H1 (cell line): ENCODE data around the gene ITLN1. TPM values are rescaled to one million over a fixed set of nuclear protein-coding genes. Genes with fewer than 3 reads are reported as not detected.

Experiments
- CTCF ChIA-PET: fragments of 300-600 bp; sonication (Branson Sonifier 250); formaldehyde crosslinking; loops from one replicate; lab custom pipeline; 2021; ENCODE audit not compliant: partially characterized antibody; lab: Charles Lee
- POLR2A ChIA-PET: fragments of 300-600 bp; sonication (Branson Sonifier 250); formaldehyde crosslinking; loops from one replicate; lab custom pipeline; 2021; ENCODE audit warnings: inconsistent platforms; ENCODE audit not compliant: partially characterized antibody; lab: Charles Lee
- DNase-seq, 2 experiments: peaks; one replicate each; pipeline versions ENCODE4 v3.0.0 to v3.0.0-alpha.2; 2010 to 2022; ENCODE audit warnings: low spot score in 2 of 2, low read depth in 1 of 2, mixed read lengths in 1 of 2
- FAIRE-seq: peaks from 2 replicates; lab custom pipeline; 2011; peaks lifted over from hg19 to GRCh38; lab: Jason Lieb, UNC
- H2AFZ ChIP-seq: 2 replicates; pipeline ENCODE4 v1.8.1; 2012; ENCODE audit warnings: low read length, inconsistent platforms
- H2AK5ac ChIP-seq: 2 replicates; pipeline ENCODE4 v1.6.1; 2013; ENCODE audit warnings: low read depth, low read length
- H2BK120ac ChIP-seq: replicated peaks from 2 replicates; pipeline ENCODE3; 2013; ENCODE audit warnings: low read depth, low read length, inconsistent platforms
- H2BK12ac ChIP-seq: 2 replicates; pipeline ENCODE4 v1.6.1; 2013; ENCODE audit warnings: low read depth, low read length
- H2BK15ac ChIP-seq: 2 replicates; pipeline ENCODE4 v1.6.1; 2013; ENCODE audit warnings: low read length
- H2BK20ac ChIP-seq: 2 replicates; pipeline ENCODE4 v1.6.1; 2013; ENCODE audit warnings: low read length
- H2BK5ac ChIP-seq: 2 replicates; pipeline ENCODE4 v1.6.1; 2013; ENCODE audit warnings: low read depth, low read length
- H3K14ac ChIP-seq: 2 replicates; pipeline ENCODE4 v1.6.1; 2013; ENCODE audit warnings: inconsistent platforms; ENCODE audit not compliant: insufficient read length
- H3K18ac ChIP-seq: 2 replicates; pipeline ENCODE4 v1.6.1; 2013; ENCODE audit warnings: low read length; ENCODE audit errors: extremely low read depth
- H3K23ac ChIP-seq: 2 replicates; pipeline ENCODE4 v1.6.1; 2013; ENCODE audit warnings: inconsistent platforms; ENCODE audit not compliant: insufficient read length
- H3K23me2 ChIP-seq: 2 replicates; pipeline ENCODE4 v1.6.1; 2013; ENCODE audit warnings: low read depth, low read length
- H3K27ac ChIP-seq: 2 replicates; pipeline ENCODE4 v1.6.1; 2011; ENCODE audit warnings: low read depth, low read length, inconsistent platforms
- H3K27me3 ChIP-seq, 4 experiments: replicated peaks in 1 of 4; 1 replicate in 1 of 4; 2 replicates in 3 of 4; pipeline versions ENCODE4 v1.6.1 to v1.8.1; 2011 to 2013; ENCODE audit warnings: low read length in 3 of 4, mild to moderate bottlenecking in 3 of 4, inconsistent platforms in 2 of 4, mixed read lengths in 2 of 4, moderate library complexity in 1 of 4; ENCODE audit not compliant: control insufficient read depth in 3 of 4, insufficient read depth in 3 of 4; ENCODE audit errors: extremely low read depth in 1 of 4
- H3K36me3 ChIP-seq, 4 experiments: 2 replicates each; pipeline versions ENCODE4 v1.6.1 to v1.8.1; 2011 to 2013; ENCODE audit warnings: mild to moderate bottlenecking in 4 of 4, low read length in 3 of 4, moderate library complexity in 2 of 4, control low read depth in 1 of 4, inconsistent platforms in 1 of 4; ENCODE audit not compliant: insufficient read depth in 4 of 4, control insufficient read depth in 2 of 4
- H3K4ac ChIP-seq: replicated peaks from 2 replicates; pipeline ENCODE3; 2013; ENCODE audit warnings: low read length, low read depth, mixed read lengths, inconsistent platforms; ENCODE audit not compliant: insufficient read length
- H3K4me1 ChIP-seq, 4 experiments: replicated peaks in 1 of 4; 1 replicate in 1 of 4; 2 replicates in 3 of 4; pipeline versions ENCODE4 v1.6.1 to v1.8.1; 2011 to 2013; ENCODE audit warnings: low read length in 3 of 4, inconsistent platforms in 2 of 4, mixed read lengths in 1 of 4; ENCODE audit not compliant: insufficient read depth in 4 of 4, control insufficient read depth in 3 of 4
- H3K4me2 ChIP-seq, 2 experiments: 2 replicates each; pipeline versions ENCODE4 v1.6.1 to v1.8.1; 2011 to 2013; ENCODE audit warnings: low read depth in 2 of 2, low read length in 2 of 2, control low read depth in 1 of 2, inconsistent platforms in 1 of 2, mild to moderate bottlenecking in 1 of 2; ENCODE audit not compliant: insufficient read depth in 1 of 2
- H3K4me3 ChIP-seq, 4 experiments: fragments of 200-600, 300-600 bp in 1 of 4; sonication (generic), shearing (Covaris generic), sonication (Bioruptor Twin) in 1 of 4; 2 replicates each; pipeline versions ENCODE4 v1.5.1 to v1.8.1; 2011 to 2016; ENCODE audit warnings: low read length in 4 of 4, low read depth in 3 of 4, control low read depth in 2 of 4, inconsistent platforms in 2 of 4, mild to moderate bottlenecking in 2 of 4, mixed read lengths in 1 of 4, moderate library complexity in 1 of 4; ENCODE audit not compliant: insufficient read depth in 2 of 4; ENCODE audit errors: extremely low read depth in 1 of 4
- H3K56ac ChIP-seq: replicated peaks from 2 replicates; pipeline ENCODE3; 2013; ENCODE audit warnings: low read depth, mild to moderate bottlenecking, mixed read lengths, low read length, inconsistent platforms; ENCODE audit not compliant: insufficient read length
- H3K79me1 ChIP-seq: 2 replicates; pipeline ENCODE4 v1.6.1; 2013; ENCODE audit warnings: low read depth, low read length, control low read depth
- H3K79me2 ChIP-seq, 2 experiments: 2 replicates each; pipeline versions ENCODE4 v1.6.1 to v1.8.1; 2012 to 2013; ENCODE audit warnings: low read length in 2 of 2, mild to moderate bottlenecking in 2 of 2, inconsistent platforms in 1 of 2; ENCODE audit not compliant: insufficient read depth in 2 of 2, control insufficient read depth in 1 of 2
- H3K9ac ChIP-seq, 4 experiments: replicated peaks in 1 of 4; 1 replicate in 1 of 4; 2 replicates in 3 of 4; pipeline versions ENCODE4 v1.6.1 to v1.8.1; 2011 to 2013; ENCODE audit warnings: low read depth in 3 of 4, low read length in 3 of 4, control low read depth in 2 of 4, mild to moderate bottlenecking in 2 of 4, moderate library complexity in 2 of 4, inconsistent platforms in 1 of 4; ENCODE audit errors: extremely low read depth in 1 of 4
- H3K9me3 ChIP-seq, 2 experiments: 2 replicates each; pipeline versions ENCODE4 v1.6.1 to v1.8.1; 2012 to 2013; ENCODE audit warnings: mild to moderate bottlenecking in 2 of 2, moderate library complexity in 2 of 2, control low read depth in 1 of 2, inconsistent platforms in 1 of 2, low read depth in 1 of 2, low read length in 1 of 2, mixed read lengths in 1 of 2; ENCODE audit not compliant: insufficient read depth in 2 of 2
- H4K20me1 ChIP-seq, 2 experiments: replicated peaks in 1 of 2; 2 replicates each; pipeline versions ENCODE3 to v1.8.1; 2011 to 2013; ENCODE audit warnings: inconsistent platforms in 2 of 2, low read length in 2 of 2, mild to moderate bottlenecking in 1 of 2; ENCODE audit not compliant: insufficient read depth in 2 of 2, control insufficient read depth in 1 of 2
- H4K5ac ChIP-seq: 2 replicates; pipeline ENCODE4 v1.6.1; 2013; ENCODE audit warnings: low read length, low read depth, mixed read lengths, inconsistent platforms; ENCODE audit not compliant: insufficient read length
- H4K8ac ChIP-seq: 2 replicates; pipeline ENCODE4 v1.8.0; 2013; ENCODE audit warnings: mild to moderate bottlenecking, moderate library complexity, low read length, inconsistent platforms; ENCODE audit not compliant: insufficient read depth; ENCODE audit errors: extremely low read depth
- H4K91ac ChIP-seq: replicated peaks from 2 replicates; pipeline ENCODE3; 2013; ENCODE audit warnings: low read length, mixed read lengths, inconsistent platforms; ENCODE audit not compliant: insufficient read length
- BACH1 ChIP-seq: IDR thresholded peaks from 2 replicates; pipeline ENCODE4 v1.6.1; 2012; ENCODE audit warnings: low read length, improper control_type of control experiment
- CREB1 ChIP-seq: IDR thresholded peaks from 2 replicates; pipeline ENCODE4 v1.6.1; 2012; ENCODE audit warnings: inconsistent platforms
- KDM1A ChIP-seq: fragments of 200-600, 300-600 bp; sonication (generic); IDR thresholded peaks from 2 replicates; pipeline ENCODE4 v1.7.1; 2016; ENCODE audit warnings: mild to moderate bottlenecking, low read length, borderline replicate concordance
- MAX ChIP-seq: IDR thresholded peaks from 2 replicates; pipeline ENCODE4 v1.6.1; 2012; ENCODE audit warnings: inconsistent platforms
- NANOG ChIP-seq: IDR thresholded peaks from 2 replicates; pipeline ENCODE4 v1.6.1; 2011; ENCODE audit warnings: low read length, low read depth, mild to moderate bottlenecking, inconsistent platforms; ENCODE audit not compliant: insufficient read depth, poor library complexity, severe bottlenecking
- PHF8 ChIP-seq: fragments of 200-600 bp; sonication (generic); conservative IDR thresholded peaks from 2 replicates; pipeline ENCODE4 v1.7.1; 2012; ENCODE audit warnings: low read depth, mild to moderate bottlenecking, inconsistent platforms, low read length, moderate library complexity
- POLR2A ChIP-seq, 2 experiments: IDR thresholded peaks; 1 replicate in 1 of 2; 2 replicates in 1 of 2; pipeline ENCODE4 v1.6.1; 2011; ENCODE audit warnings: low read depth in 2 of 2, low read length in 2 of 2, mild to moderate bottlenecking in 2 of 2; ENCODE audit errors: control extremely low read depth in 1 of 2
- POLR2AphosphoS5 ChIP-seq: IDR thresholded peaks from 2 replicates; pipeline ENCODE4 v1.6.1; 2011; ENCODE audit warnings: low read depth, low read length
- RBBP5 ChIP-seq: IDR thresholded peaks from 2 replicates; pipeline ENCODE4 v1.7.1; 2012; ENCODE audit warnings: low read depth, mild to moderate bottlenecking, inconsistent platforms, low read length, moderate library complexity, borderline replicate concordance
- RNF2 ChIP-seq: fragments of 200-900, 300-1000 bp; sonication (generic); IDR thresholded peaks from 2 replicates; pipeline ENCODE4 v1.7.1; 2016; ENCODE audit warnings: borderline replicate concordance, low read depth, mild to moderate bottlenecking, antibody characterized with exemption, low read length; ENCODE audit not compliant: poor library complexity, severe bottlenecking; ENCODE audit errors: missing control alignments
- WGBS, 2 experiments: shearing (Covaris generic) in 1 of 2; methylation state at CpG; one replicate each; pipeline versions ENCODE4 v1.1.6 to v1.1.7; 2013 to 2015; ENCODE audit warnings: low lambda C conversion rate in 2 of 2, mixed read lengths in 2 of 2, inconsistent platforms in 1 of 2, low coverage in 1 of 2, missing lambda C conversion rate in 1 of 2; ENCODE audit not compliant: insufficient replicate concordance in 2 of 2, insufficient coverage in 1 of 2, insufficient read length in 1 of 2; ENCODE audit errors: extremely low coverage in 1 of 2, missing lambda C conversion rate in 1 of 2; 5-methylcytosine and 5-hydroxymethylcytosine counted together
- polyA plus RNA-seq, 7 experiments: library from polyadenylated mRNA; depleted of rRNA in 3 of 7; stranded (reverse) in 5 of 7; unstranded in 2 of 7; fragments of >200 nt in 5 of 7; fragments of 200-250 nt in 2 of 7; gene quantifications; 1 replicate in 5 of 7; 2 replicates in 1 of 7; 4 replicates in 1 of 7; pipeline versions ENCODE4 v1.2.1 to v1.2.3, GENCODE V29; 2011 to 2013; ENCODE audit warnings: missing spikeins in 2 of 7, mixed read lengths in 2 of 7
- total RNA-seq: library from RNA; stranded (reverse); fragmentation: NEBNext Ultra II Directional; extraction: Animal tissue kit (Norgen Biotek cat#: 25700); gene quantifications from 2 replicates; pipeline ENCODE4 v1.2.1, GENCODE V29; 2021
- TF ChIP-seq, protein P1 (sequence below): IDR thresholded peaks from 2 replicates; pipeline ENCODE4 v1.6.1; 2012; ENCODE audit warnings: inconsistent platforms
- TF ChIP-seq, protein P2 (sequence below): IDR thresholded peaks from 2 replicates; pipeline ENCODE4 v1.6.1; 2012; ENCODE audit warnings: low read length, inconsistent platforms

ITLN1 gene
- total and polyA plus RNA-seq, 2 of the 8 experiments (the other 6 are each of a cell fraction or from before 2014, with no cell fraction given) = not detected

DNA sequence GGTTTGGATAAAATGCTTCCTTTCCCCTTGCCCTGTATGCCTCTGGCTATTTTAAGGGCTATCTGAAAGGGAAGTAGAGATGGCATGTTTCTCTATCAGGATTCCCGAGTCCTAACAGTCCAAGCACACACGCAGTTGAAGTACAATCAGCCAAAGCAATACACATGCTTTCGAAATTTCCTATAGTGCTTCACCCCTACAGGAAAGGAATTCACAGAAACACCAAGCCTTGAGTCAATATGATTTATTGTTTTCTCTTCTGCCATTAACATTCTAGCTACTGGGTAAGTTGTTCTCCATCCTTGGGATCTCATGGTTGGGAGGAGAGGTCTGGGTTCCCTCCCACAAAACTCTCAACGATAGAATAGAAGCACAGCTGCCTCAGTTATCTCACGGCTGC, 8.7 kb downstream of the ITLN1 start:
- no peak overlapping the region for H2BK120ac ChIP-seq
- DNase-seq (no peak), FAIRE-seq (no peak)
- no peak overlapping the region for H4K5ac ChIP-seq
- H3K4me2 ChIP-seq = no peak overlapping the region
- H4K8ac ChIP-seq = no peak overlapping the region
- H3K27me3 ChIP-seq = no peaks in the 10 kb centered on the region
- no peak overlapping the region for H3K23ac ChIP-seq
- H4K91ac ChIP-seq = no peak overlapping the region
- no peak overlapping the region for H2AK5ac ChIP-seq
- H3K4me3 ChIP-seq = no peak overlapping the region
- ChIA-PET CTCF (interaction anchor here (0.6 to 5.7 kb wide), 14 partner anchors 10 to 99 kb away, joined by 3 to 33 read pairs (median 5); partner anchors contain the start of genes ITLN1 and ITLN2), POLR2A (no interaction called here)
- H2BK20ac ChIP-seq = no peak overlapping the region
- no peak overlapping the region for H3K14ac ChIP-seq
- peaks cover 0 to 1% (median 0%) of the 10 kb centered on the region in 4 experiments; a peak in 1 of 7 replicates for H3K4me1 ChIP-seq
- no peaks in the 10 kb centered on the region for H3K79me2 ChIP-seq
- no peak overlapping the region for H3K4ac ChIP-seq
- H3K27ac ChIP-seq = no peak overlapping the region
- no peak overlapping the region for H2BK12ac ChIP-seq
- WGBS, 2 experiments = 92% methylated on average over 5 of the region's 5 CpGs; no CpG with 5 or more reads in 1 of the 2 experiments
- no peak overlapping the region for H2BK5ac ChIP-seq
- no peaks in the 10 kb centered on the region for H3K9me3 ChIP-seq
- no peaks in the 10 kb centered on the region for H4K20me1 ChIP-seq
- no peak overlapping the region for H3K56ac ChIP-seq
- no peak overlapping the region for H2BK15ac ChIP-seq
- H3K36me3 ChIP-seq = no peaks in the 10 kb centered on the region
- H3K9ac ChIP-seq = no peak overlapping the region
- no peaks in the 10 kb centered on the region for H3K23me2 ChIP-seq
- H3K79me1 ChIP-seq = no peaks in the 10 kb centered on the region
- no peak overlapping the region for H3K18ac ChIP-seq
- no peak overlapping the region for H2AFZ ChIP-seq
- TF ChIP-seq POLR2AphosphoS5 (no peak), MAX (no peak), POLR2A (IDR thresholded peaks at IDR 0.05; ENCODE audit: control extremely low read depth in 1 of 2, low read depth in 2 of 2, low read length in 2 of 2) (no peak), RBBP5 (no peak), PHF8 (no peak), NANOG (no peak), CREB1 (no peak), KDM1A (no peak), BACH1 (no peak), RNF2 (no peak)
- TF ChIP-seq, protein P1, sequence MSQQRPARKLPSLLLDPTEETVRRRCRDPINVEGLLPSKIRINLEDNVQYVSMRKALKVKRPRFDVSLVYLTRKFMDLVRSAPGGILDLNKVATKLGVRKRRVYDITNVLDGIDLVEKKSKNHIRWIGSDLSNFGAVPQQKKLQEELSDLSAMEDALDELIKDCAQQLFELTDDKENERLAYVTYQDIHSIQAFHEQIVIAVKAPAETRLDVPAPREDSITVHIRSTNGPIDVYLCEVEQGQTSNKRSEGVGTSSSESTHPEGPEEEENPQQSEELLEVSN = no peak
- TF ChIP-seq, protein P2, sequence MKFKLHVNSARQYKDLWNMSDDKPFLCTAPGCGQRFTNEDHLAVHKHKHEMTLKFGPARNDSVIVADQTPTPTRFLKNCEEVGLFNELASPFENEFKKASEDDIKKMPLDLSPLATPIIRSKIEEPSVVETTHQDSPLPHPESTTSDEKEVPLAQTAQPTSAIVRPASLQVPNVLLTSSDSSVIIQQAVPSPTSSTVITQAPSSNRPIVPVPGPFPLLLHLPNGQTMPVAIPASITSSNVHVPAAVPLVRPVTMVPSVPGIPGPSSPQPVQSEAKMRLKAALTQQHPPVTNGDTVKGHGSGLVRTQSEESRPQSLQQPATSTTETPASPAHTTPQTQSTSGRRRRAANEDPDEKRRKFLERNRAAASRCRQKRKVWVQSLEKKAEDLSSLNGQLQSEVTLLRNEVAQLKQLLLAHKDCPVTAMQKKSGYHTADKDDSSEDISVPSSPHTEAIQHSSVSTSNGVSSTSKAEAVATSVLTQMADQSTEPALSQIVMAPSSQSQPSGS = no peak
